GM19035 (cell line): ENCODE data around the gene HMCN1.
"Not testable (repeated sequence)": the region's sequence is repeated elsewhere in the genome, so short reads cannot be mapped to it uniquely, and the experiment has no call there.

Source experiments
- ATAC-seq: cut with Tn5 transposase; IDR thresholded peaks from one replicate; pipeline ENCODE4 v1.9.1; 2021; ENCODE audit not compliant: unreplicated experiment

The HMCN1 gene

DNA sequence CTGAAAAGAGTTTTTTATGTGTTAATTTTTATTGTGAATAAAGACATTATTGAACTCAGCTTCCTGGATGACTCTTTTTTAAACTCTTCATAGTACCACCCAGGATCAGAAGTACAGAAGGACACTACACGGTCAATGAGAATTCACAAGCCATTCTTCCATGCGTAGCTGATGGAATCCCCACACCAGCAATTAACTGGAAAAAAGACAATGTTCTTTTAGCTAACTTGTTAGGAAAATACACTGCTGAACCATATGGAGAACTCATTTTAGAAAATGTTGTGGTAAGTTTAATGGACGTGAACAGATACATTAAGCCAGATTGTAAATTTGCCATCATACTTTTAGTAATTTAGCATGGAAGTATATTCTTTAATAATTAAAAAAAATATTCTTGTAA lies 391.3 kb downstream of the HMCN1 start:
- no peak for ATAC-seq

DNA sequence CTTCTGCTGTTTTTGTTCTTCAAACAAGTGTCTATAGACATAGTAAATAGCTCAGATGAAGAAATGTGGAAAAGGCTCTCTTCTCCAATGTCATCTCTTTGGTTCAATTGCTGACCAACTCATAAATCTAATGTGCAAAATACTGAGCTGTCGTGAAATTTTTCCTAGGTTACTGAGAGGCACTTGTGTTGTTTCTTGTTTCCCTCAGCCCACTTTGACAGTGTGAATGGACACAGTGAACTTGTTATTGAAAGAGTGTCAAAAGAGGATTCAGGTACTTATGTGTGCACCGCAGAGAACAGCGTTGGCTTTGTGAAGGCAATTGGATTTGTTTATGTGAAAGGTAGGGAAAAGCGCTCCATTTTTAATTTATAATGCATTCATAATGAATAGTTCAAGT lies 395.6 kb downstream of the HMCN1 start:
- ATAC-seq: no peak

DNA sequence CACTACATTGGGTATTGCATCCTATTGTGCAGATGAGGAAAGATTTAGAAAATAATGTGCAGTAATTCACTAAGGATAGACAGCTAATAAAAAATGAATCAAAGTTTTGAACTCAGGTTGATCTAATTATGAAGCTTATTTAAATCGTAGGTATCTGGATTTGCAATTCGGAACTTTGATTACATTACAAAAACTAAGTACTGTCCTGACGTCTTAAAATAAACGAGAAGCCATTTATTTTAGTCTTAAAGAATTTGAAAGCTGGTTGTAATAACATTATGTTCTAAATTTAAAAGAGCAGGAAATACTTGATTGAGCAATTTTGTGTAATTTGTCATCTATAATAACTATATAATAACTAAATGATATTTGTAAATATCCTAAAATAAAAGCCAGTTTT lies 404.9 kb downstream of the HMCN1 start:
- no peak for ATAC-seq

DNA sequence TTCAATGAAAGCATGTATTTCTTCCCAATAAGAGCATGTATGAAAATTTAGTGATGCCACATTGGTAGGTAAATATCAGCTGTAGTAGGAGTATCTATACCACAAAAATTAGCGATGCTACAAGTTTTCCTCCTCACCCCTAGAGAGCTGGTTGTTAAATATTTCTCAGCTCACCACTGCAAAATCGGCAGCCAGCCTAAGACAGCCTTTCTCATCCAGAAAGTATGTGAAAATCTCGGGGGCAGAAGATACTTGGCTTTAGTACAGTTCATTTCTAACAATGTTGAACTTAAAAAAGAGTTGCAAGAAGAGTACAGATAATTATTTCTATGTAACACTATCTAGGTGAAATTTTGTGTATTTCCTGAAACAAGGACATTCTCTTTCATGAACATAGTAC lies 405.5 kb downstream of the HMCN1 start:
- no peak for ATAC-seq

DNA sequence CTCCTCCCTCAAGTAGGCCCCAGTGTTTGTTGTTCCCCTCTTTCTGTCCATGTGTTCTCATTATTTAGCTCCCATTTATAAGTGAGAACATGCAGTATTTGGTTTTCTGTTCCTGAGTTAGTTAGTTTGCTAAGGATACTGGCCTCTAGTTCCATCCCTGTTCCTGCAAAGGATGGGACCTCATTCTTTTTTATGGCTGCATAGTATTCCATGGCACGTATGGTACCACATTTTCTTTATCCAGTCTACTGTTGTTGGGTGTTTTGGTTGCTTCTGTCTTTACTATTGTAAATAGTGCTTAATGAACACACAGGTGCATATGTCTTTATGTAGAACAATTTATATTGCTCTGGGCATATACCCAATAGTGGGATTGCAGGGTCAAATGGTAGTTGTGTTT lies 408.0 kb downstream of the HMCN1 start:
- no peak for ATAC-seq

DNA sequence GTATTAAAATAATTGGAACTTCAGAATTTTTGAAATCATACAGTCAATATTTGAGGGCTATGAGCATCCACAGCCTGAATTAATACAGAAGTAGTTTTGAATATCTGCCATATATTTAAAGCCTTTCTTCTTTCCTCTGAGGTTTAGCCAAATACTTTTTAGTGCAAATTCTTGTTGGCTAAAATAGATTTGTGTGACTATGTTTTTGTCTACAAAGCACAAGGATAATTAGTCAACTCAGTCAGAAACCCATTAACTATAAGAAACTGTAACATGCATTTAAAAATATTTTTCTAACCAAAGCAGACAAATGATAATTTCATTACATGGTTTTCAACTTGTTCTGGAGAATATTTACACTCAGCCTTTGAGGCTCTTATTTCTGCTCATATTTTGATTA lies 408.7 kb downstream of the HMCN1 start:
- no peak for ATAC-seq

DNA sequence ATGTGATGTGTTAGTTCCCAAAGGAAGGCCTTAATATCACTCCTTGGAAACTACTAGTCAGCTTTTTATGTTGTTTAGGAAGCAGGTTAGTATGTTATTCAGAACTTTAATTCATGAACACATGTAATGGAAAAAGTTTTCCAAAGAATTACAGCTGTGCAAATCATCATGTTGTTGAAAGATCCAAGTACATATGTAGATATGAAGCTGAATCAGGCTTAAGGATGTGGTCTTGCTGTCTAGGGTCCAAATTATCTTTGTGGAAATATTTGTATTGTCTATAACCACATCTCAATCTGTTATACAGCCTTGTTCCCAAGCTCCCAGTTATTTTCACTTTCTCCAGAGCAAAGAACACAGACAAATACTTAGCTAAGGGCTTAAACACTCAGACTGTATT lies 409.3 kb downstream of the HMCN1 start:
- no peak for ATAC-seq

DNA sequence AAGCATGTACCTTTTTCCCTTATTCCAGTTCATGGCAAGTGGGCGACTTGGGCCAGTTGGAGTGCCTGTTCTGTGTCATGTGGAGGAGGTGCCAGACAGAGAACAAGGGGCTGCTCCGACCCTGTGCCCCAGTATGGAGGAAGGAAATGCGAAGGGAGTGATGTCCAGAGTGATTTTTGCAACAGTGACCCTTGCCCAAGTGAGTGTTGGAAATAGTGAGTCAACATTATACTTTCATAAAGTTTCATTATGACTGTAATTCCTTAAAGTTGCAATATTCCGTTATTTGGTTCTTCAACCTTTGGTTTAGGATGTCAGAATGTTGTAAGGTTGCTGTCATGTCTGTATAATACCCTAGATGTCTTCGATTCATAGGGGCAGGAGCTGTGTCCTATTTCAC lies 410.3 kb downstream of the HMCN1 start:
- ATAC-seq: no peak

DNA sequence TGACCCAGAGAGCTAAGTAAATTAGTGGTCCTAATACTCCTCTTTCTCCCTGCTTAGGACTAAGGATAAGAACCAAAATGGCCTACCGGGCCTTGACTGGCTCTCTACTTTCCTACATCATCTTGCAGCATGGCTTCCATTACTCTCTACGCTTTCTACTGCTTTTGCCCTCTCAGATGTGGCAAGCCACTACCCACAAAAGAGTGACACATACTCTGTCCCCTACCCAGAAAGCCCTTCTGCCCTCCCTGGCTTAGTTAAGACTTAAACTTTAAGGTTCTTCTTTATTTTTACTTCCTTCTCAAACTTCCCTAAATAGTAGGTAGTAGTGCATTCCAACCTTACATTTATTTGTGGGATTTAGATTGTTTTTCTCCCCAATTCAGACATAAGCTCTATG lies 412.8 kb downstream of the HMCN1 start:
- ATAC-seq: no peak

DNA sequence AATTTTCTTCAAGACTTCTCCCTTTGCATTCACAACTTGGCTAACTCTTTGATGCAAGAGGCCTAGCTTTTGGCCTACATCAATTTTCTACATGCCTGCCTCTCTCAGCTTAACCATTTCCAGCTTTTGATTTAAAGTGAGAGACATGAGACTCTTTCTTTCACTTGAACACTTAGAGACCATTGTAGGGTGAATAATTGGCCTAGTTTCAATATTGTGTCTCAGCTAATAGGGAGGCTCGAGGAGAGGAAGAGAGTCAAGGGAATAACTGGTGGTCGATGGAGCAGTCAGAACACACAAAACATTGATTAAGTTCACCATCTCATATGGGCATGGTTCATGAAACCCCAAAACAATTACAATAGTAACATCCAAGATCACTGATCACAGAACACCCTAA lies 415.4 kb downstream of the HMCN1 start:
- ATAC-seq: no peak

DNA sequence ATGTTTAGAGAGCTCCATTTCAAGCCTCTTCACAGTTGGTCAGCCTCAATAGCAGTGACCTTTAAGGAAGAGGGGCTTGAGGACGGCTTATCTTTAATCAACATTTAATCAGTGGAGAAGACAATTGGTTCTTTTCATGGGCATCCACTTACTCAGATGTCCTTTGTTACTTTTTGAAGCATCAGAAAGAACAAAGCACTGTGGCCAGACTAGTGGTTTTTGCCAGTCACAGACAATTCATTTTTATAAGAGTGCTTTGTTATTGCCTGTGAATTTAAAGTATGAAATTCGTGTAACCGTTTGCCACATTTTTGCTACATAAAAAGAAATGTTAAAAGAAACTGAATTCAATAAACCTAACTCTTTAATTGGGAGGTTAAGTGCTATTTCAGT lies 418.0 kb downstream of the HMCN1 start:
- ATAC-seq: no peak

DNA sequence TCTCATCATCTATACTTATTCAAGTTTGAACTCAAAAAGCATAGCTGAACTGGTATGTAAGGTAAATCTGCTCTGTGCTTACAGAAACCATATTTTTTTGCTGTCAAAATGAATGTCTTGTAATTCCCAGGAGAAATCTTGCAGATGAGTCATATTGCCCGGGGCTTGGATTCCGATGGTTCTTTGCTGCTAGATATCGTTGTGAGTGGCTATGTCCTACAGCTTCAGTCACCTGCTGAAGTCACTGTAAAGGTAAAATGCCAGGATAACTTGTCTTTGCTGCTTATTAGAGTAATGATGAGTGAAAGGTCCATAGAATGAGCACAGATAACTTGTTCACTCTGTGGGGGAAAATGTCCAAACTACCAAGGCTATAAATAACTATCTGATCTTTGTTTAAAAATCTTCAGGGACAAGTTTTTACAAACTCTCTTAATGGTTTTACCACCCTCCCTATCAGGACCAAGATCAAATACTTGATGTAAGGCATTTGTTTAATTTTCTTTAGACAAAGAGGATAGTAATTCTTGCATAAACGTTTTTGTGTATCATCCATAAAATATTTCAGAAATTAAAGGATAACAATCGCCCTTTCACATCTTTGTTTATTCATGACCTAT lies 418.5 kb downstream of the HMCN1 start:
- ATAC-seq: no peak

DNA sequence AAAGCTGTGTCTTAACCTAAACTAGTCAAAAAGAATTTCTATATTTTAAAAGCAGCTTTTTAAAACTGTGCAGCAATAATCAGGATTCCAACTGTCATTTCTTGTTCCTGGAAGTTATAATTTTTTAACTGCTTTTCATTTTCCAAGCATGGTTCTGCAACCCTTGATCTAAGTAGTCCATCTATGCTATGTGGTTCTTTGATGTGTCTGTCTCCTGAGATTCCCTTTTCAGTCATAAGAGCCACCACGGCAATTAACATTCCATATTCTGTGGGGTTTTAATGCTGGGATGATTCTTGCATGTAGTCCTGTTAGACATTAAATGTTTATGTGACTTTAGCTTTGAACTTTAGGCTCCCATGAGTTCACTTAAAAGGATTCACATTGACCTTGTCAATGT lies 420.5 kb downstream of the HMCN1 start:
- no peak for ATAC-seq

DNA sequence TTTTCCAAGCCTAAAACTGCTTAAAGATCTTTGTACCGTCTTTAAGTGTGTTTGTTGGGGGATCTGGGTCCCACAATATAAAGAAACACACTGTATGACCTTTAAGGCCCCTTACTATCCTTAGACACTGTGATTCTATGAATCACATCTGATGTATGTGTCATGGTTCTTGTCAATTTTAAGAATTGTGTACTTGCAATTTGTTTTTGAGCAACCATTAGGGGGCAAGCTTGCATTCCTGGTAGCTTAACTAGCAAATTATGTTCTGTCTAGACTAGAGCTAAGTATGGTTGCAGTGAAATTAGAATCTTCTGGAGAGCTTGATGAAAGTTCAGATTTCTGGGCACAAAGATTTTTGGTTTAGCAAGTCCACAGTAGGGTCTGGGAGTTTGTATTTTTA lies 421.4 kb downstream of the HMCN1 start:
- peak; percentile 53 for ATAC-seq

DNA sequence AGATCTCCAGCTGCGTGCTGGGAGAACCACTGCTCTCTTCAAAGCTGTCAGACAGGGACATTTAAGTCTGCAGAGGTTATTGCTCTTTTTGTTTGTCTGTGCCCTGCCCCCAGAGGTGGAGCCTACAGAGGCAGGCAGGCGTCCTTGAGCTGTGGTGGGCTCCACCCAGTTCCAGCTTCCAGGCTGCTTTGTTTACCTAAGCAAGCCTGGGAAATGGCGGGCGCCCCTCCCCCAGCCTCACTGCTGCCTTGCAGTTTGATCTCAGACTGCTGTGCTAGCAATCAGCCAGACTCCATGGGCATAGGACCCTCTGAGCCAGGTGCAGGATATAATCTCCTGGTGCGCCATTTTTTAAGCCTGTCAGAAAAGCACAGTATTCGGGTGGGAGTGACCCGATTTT lies 428.7 kb downstream of the HMCN1 start:
- not testable (repeated sequence) for ATAC-seq

DNA sequence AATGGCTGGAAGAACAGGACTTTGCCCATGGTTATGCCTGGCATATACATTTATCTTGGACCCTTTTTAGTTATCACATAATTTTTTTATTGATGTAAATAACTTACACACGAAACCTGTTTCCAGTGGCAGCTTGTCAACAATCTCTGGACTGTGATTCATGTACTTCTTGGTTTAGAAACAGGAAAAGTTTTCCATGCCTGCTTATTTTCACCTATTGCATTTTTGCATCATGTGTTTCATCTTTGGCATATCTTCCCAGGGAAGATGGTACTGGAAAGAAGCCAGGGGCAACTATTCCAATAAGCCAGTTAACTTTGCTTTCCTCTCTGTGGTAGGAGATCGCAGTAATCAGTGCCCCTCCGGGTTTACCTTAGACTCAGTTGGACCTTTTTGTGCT lies 430.6 kb downstream of the HMCN1 start:
- ATAC-seq: no peak

DNA sequence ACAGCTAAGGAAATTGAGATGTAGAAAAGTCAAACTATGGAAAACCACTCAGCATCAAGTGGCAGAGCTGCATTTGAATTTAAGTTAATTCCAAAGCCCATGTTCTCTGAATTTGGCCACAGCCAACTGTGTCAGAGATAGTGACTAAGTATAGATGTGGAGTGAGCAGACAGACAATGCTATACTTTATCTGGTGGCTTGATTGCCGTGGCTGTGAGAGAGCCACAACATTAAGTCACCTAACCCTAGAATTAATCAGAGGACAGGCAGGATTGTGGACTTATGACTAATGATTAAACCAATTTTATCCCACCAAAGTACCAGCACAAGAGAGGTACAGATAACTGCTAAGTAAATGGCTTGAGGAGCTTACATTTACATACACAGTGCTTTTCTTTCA lies 431.1 kb downstream of the HMCN1 start:
- no peak for ATAC-seq

DNA sequence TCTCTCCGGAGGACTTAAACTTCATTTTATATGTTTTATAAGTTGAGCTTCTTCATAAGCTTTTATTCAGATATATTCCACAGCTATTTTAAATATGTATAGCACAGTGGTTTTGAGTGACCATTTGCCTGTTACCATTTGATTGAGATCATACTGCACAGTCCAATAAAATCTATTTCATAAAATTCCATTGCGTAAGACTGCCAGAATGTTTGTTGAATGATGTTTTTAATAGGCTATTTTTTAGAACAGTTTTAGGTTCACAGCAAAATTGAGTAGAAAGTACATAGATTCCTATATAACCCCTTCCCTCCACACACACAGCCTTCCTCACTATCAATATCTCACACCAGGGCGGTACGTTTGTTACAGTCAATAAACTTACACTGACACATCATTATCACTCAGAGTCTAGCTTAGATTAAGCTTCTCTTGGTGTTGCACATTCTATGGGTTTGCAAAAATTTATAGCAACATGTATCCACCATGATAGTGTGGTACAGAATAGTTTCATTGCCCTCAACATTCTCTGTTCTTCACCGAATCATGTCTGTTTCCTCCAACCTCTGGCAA lies 433.0 kb downstream of the HMCN1 start:
- ATAC-seq: no peak

DNA sequence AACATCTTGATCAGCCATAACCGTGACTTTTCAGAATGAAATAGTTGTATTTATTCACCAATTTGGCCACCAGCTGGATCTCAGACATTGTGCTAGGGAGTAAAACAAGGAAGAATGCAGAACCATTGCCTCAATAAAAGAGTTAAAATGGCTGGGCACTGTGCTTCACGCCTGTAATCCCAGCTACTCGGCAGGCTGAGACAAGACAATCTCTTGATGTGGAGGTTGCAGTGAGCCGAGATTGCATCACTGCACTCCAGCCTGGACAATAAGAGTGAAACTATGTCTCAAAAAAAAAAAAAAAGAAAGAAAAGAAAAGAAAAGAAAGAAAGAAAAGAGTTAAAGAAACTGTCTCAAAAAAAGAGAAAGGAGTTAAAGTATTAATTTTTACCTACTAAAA lies 441.4 kb downstream of the HMCN1 start:
- no peak for ATAC-seq

DNA sequence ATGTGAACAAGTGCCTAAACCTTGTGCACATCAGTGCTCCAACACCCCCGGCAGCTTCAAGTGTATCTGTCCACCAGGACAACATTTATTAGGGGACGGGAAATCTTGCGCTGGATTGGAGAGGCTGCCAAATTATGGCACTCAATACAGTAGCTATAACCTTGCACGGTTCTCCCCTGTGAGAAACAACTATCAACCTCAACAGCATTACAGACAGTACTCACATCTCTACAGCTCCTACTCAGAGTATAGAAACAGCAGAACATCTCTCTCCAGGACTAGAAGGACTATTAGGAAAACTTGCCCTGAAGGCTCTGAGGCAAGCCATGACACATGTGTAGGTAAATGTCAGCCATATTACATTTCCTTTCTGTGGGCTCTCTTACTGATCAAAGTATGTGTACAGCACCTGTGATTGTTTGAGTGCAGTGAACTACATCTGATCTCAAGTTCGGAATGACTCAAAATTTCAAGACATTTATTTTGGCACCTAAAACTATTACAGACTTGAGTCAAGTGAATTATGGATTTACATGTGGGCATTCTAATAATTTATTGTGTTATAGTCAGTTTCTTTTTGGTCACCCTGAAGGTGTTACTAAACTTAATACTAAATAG lies 444.3 kb downstream of the HMCN1 start:
- ATAC-seq: no peak

DNA sequence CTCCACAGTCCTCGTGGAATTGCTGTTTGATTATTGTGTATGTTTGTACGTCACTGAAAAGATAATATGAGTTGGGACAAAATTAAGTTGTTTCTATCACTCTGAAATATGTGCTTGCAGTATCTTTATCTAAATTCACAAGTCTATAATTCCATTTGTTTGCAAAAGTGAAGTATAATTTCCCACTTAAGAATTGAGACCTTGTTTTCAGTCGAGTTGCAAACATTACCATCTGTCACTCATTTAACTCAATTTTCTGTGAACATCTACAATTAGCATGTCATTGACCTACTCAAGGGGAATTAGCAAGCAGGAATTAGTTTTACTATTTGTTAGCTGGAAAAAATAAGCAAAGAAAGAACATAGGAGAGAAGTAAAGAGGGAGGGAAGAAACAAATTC lies 445.0 kb downstream of the HMCN1 start:
- no peak for ATAC-seq

DNA sequence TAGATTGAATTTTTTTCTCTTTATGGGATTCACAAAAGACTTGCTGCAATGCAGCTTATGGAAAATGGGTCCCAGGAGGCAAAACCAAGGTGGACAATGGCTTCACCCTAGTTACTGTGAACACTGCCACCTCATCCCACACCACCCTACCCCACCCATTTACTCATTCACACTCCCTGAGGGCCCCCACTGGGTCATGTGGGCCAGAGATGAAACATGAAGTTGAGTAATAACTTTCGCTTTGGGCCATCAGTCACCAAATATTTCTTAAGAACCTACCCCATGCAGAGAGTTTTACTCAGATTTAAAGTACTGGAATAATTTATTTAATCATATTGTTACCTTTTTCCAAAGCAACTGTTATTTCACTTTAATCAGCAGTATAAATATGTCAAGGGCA lies 449.0 kb downstream of the HMCN1 start:
- peak; percentile 47 for ATAC-seq
